GM21367 (cell line): ENCODE data around the gene RNF150.
"Not testable (repeated sequence)": the region's sequence is repeated elsewhere in the genome, so short reads cannot be mapped to it uniquely, and the experiment has no call there.

Source experiments
- ATAC-seq: cut with Tn5 transposase; IDR thresholded peaks from one replicate; pipeline ENCODE4 v1.9.1; 2021; ENCODE audit not compliant: unreplicated experiment

RNF150 gene

DNA sequence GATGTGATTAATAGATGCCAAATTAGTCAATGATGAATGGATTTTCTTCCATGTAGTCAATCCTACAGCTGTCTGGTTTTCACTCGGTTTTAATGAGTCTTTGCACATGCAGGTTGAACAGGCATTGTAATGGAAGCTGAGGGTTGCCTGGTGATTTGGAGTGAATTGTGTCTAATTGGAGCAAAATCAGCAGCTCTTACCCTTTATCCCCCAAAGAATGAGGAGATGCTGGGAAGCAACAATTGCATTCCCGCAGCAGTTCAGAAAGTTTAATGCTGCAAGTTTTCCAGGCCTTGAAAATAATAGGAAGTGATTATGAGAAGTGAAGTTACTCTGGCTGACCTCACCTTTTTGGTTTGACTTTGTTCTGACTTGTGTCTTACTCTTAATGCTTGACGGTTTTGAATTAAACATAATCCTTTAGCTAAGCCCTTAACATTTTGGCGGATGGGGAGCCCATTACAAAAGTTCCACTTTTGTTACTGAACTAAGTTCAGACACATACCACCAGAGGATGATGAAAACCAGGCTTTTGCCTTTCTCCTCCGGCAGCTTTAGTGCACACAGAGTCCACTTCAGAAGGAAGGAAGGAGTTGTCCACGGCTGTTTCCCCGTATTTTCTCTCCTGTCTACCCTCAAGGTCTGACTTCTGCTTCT lies 298.3 kb downstream of the RNF150 start:
- ATAC-seq = no peak

DNA sequence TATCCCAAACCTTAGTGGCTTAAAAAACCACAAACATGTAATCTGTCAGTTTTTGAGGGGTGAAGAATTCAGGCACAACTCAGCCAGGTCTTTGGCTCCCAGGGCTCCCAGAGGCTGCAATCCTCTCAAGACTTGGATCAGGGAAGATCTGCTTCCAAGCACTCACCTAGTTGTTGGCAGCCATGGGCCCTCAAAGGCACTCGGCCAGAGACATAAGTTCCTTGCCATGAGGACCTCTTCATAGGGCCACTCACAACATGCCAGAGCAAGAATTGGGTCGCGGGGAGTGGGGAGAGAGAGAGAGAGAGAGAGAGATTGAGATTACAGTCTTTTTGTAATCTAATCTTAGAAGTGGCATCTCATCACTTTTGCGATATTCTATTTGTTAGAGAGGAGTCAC lies 300.0 kb downstream of the RNF150 start:
- no peak for ATAC-seq

DNA sequence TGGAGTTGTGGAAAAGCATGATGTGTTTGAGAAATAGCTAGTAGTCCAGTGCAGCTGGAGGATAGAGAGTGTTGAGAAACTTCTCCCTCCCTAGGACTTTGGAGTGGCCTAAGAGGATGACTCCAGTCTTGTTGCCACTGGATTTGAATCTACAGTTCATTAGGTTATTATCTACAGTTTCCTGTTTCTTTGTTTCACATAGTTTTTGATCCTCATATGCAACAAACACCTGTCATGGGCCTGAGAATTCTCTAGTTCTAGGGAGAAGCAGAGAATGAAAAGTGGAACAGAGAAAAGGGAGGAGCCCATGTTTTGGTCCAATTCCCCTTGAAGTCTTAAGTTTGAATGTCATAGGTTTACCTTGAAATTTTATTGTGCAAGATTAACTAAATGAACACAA lies 303.4 kb downstream of the RNF150 start:
- peak; percentile 98 for ATAC-seq

DNA sequence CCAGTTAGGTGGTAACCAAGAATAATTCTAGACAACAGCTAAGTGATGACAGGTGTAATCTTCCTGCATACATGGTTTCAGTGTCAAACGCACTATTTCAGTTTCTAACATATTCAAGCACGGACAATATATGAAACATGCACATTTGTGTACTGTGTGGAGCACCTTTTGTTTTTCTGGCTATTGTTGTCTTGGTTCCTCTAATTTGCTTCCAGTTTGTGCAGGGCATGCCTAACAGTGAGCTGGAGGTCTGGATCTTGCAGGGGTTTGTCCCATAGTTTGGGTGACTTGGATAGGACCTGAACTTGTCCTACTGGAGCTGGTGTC lies 306.6 kb downstream of the RNF150 start:
- no peak for ATAC-seq

DNA sequence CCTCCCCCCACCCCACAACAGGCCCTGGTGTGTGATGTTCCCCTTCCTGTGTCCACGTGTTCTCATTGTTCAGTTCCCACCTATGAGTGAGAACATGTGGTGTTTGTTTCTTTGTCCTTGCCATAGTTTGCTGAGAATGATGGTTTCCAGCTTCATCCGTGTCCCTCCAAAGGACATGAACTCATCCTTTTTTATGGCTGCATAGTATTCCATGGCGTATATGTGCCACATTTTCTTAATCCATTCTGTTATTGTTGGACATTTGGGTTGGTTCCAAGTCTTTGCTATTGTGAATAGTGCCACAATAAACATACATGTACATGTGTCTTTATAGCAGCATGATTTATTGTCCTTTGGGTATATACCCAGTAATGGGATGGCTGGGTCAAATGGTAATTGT lies 312.7 kb downstream of the RNF150 start:
- not testable (repeated sequence) for ATAC-seq

DNA sequence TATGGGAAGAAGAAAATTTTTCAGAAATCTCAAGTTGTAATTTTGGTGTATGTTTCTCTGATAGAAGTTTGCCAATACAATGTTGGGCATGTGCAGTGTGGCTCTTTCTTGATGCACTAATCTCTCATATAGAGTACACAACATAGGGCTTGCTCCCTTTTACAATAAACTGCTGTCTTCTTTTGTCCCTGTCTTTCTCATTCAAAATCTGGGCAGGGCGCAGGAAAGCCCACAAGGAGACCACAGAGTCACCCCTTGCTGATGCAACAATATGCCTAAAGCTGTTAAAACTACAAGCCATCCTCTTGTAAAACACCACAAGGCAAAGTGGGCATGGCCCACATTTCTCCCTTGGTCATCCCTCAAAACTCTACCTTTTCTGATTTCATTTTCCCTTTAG lies 313.7 kb downstream of the RNF150 start:
- ATAC-seq = no peak

DNA sequence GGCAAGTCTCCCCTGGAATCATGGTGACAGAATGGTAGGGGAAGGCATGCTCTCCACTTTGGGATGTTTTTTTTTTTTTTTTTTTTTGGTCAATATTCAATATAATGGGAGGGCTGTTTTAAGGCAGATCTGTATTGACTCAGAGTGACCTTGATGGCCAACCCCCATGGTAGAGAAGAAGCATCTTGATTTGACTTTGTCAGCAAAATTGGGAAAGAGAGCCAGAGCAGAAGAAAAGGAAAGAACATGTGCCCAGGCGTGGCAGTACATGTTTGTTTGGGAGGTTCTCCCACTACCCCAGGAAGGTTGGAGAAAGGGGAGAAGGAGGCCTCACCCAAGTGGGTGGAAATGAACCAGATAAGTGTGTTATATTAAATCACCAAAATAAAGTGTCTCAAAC lies 314.8 kb downstream of the RNF150 start:
- ATAC-seq = no peak

DNA sequence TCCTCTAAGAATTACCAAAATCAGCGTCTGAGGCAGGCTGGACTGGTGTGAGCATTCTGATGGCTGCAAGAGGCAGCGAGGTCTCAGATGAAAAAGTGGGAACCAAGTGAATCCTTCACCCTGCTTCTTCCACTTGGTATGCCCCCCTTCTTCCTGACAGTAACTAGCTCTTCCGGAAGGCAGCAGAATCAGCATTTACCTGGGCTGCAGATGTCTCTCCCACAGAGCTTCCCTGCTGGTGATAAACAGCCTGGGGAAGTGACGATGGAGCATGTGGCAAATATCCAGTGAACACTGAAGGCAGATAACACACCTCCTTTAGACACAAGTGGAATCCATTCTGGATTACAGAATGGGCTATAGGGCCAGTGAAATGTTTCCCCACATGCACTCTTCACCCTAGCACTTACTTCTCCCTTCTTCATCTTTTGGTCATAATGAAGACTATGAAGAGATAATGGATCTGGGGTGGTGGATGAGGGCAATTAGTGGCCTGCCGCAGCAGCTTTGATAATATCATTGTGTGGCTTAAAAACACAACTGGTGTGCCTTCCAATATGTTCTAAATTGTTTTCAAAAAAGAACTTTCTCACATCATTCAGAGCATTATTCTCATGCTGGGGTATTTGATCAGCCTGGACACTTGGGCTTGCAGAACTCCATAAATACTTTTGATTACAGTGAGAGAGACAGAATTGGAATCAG lies 316.3 kb downstream of the RNF150 start:
- ATAC-seq = no peak

DNA sequence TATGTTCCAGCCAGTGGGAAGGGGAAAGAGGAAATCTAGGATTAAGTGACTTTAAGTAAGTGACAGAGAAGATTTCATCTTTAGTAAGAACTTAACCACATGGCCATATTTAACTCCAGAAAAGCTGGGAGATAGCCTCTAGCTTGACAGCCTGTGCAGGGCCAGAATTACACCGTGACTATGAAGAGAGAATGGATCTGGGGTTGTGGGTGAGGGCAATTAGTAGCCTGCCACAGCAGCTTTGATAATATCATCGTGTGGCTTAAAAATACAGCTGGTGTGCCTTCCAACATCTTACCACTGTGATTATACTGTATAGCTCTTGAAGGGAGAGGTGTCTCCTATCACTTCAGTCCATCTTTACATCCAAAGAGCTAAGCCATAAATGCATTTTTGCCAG lies 319.5 kb downstream of the RNF150 start:
- ATAC-seq = no peak

DNA sequence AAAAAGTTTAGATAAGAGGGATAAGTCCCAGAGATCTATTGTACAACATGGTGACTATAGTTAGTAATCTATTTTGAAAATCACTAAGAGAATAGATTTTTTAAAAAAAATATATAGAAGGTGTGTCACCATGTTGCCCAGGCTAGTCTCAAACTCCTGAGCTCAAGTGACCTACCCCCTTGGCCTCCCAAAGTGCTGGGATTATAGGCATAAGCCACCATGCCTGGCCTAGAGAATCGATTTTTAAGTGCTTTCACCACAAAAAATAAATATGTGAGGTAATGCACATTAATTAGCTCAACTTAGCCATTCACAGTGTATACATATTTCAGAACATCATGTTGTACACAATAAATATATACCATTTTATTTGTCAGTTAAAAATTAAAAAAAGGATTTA lies 320.4 kb downstream of the RNF150 start:
- ATAC-seq = no peak

DNA sequence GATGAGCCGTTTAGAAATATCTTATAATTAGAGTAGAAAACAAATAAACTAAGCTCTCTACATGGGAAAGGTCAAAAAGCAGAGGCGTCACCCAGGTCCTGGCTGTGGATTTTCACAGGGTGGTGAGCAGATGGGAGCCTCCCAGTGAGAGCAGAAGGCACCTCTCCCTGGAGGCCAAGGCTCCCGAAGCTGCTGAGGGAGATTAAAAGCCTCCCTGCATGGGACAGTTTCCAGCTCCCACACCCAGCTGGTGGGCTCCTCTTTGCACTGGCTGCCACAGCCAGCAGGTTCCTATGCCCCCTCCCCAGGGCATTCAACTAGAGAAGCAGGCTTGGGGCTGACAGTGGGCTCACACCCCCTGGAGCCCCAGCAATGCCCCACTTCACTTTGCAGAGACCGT lies 321.8 kb downstream of the RNF150 start:
- no peak for ATAC-seq

DNA sequence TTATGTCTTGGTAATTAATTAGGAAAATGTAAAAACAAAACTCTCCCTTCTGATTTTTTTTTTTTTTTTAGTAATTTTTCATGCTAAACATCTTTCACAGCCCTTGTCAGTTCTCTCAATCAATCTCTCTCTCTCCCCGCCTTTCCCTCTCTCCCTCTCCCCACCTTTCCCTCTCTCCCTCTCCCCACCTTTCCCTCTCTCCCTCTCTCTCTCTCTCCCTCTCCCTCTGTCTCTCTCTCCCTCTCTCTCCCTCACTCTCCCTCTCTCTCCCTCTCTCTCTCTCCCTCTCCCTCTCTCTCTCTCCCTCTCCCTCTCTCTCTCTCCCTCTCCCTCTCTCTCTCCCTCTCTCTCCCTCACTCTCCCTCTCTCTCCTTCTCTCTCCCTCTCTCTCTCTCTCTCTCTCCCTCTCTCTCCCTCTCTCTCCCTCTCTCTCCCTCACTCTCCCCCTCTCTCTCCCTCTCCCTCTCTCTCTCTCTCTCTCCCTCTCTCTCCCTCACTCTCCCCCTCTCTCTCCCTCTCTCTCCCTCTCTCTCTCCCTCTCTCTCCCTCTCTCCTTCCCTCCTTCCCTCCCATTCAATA lies 322.6 kb downstream of the RNF150 start:
- ATAC-seq = not testable (repeated sequence)
